Measurements from ENCODE around the gene RNF144B. TPM values are rescaled to one million over a fixed set of nuclear protein-coding genes. Genes with fewer than 3 reads are reported as not detected.

The RNF144B gene
- total RNA-seq, 1 donor from 2014 or later = 10.2 TPM

DNA sequence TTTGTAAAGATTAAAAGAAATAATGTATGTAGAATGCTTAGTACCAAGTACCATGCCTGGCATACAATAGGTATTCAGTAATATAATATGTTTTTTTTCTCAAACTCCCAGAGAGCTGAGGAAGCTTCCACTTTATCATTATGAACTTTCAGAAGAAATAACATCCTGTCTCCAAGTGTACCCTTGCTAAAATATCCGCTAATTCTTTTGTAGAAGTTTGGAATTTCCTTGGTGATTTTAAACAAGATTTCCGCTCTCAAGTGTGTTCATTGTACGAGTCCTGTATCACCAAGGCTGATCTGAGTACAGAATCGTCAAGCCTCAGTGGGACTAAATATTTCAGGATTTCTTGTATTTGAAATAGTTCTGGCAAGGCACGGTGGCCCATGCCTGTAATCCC lies 16.1 kb upstream of the RNF144B start:
- Mint-ChIP-seq H3K27me3 (ENCODE audit: low read depth) (no peaks in the 10 kb centered on the region), H3K4me3 (ENCODE audit: unreplicated experiment) (no peak overlapping the region), H3K9me3 (ENCODE audit: low read depth) (no peaks in the 10 kb centered on the region), H3K36me3 (ENCODE audit: low read depth) (no peaks in the 10 kb centered on the region), H3K27ac (ENCODE audit: unreplicated experiment) (no peak overlapping the region), H3K4me1 (ENCODE audit: low read depth) (no peaks in the 10 kb centered on the region)
- TF ChIP-seq, protein P1, sequence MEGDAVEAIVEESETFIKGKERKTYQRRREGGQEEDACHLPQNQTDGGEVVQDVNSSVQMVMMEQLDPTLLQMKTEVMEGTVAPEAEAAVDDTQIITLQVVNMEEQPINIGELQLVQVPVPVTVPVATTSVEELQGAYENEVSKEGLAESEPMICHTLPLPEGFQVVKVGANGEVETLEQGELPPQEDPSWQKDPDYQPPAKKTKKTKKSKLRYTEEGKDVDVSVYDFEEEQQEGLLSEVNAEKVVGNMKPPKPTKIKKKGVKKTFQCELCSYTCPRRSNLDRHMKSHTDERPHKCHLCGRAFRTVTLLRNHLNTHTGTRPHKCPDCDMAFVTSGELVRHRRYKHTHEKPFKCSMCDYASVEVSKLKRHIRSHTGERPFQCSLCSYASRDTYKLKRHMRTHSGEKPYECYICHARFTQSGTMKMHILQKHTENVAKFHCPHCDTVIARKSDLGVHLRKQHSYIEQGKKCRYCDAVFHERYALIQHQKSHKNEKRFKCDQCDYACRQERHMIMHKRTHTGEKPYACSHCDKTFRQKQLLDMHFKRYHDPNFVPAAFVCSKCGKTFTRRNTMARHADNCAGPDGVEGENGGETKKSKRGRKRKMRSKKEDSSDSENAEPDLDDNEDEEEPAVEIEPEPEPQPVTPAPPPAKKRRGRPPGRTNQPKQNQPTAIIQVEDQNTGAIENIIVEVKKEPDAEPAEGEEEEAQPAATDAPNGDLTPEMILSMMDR (IDR thresholded peaks at IDR 0.05) = no peak
- no peak for DNase-seq (ENCODE audit: low spot score)

DNA sequence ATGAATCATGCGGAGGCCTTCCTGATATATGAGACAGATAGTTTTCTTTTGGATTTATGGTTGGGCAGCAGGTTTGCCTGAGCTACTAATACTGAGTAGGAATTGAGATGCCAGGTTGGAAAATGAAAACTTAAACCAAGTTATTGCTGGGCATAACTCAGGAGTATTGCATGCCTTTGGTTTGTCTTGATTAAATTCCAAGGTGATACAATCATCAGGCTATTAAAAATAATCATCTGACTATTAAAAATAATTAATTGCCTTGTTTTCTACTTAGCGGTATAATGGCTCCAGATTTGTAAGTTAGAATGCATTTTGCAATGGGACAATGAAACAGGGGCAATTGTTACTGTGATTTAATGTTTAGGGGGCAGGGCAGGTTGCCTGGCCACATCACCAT lies 15.5 kb upstream of the RNF144B start:
- Mint-ChIP-seq H3K27ac (ENCODE audit: unreplicated experiment) (no peak overlapping the region), H3K4me1 (ENCODE audit: low read depth) (no peaks in the 10 kb centered on the region), H3K36me3 (ENCODE audit: low read depth) (no peaks in the 10 kb centered on the region), H3K27me3 (ENCODE audit: low read depth) (no peaks in the 10 kb centered on the region), H3K9me3 (ENCODE audit: low read depth) (no peaks in the 10 kb centered on the region), H3K4me3 (ENCODE audit: unreplicated experiment) (no peak overlapping the region)
- TF ChIP-seq, protein P1 (IDR thresholded peaks at IDR 0.05) = no peak
- no peak for DNase-seq (ENCODE audit: low spot score)

DNA sequence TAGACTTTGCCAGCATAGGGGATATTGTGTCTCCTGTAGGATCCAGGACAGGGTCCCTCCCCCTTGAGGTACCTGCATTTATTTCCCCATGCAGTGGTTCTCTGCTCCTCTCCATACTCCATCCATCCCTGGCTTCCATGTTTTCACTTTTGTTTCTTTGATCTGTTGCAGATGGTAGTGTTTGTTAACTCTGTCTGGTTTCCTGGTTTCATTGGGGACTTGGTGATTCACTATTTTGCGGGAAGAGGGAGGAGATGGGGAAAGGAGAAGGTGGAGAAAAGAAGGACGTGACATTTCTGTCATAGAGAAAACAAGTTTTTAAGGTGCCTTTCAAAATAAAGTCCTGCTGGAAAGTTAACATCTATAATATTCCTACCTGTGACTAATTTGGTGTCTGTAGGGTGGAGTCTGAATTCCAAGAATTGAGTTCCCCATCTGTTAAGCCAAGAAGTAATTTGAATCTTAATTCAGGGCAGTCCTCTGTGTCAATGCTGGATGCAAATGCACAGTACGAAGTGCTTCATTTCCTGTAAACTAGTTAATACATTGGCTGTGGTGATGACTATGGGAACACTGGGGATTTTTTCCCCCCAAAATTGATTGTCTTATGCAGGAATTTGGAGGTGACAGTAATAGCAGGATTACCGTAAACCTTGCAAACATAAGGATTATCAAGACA lies 6.9 kb upstream of the RNF144B start:
- no peaks in the 10 kb centered on the region for H3K4me1 Mint-ChIP-seq (ENCODE audit: low read depth)
- TF ChIP-seq, protein P1 (IDR thresholded peaks at IDR 0.05) = no peak
- H3K4me3 Mint-ChIP-seq (ENCODE audit: unreplicated experiment) = no peak overlapping the region
- no peak for DNase-seq (ENCODE audit: low spot score)
- no peak overlapping the region for H3K27ac Mint-ChIP-seq (ENCODE audit: unreplicated experiment)
- no peaks in the 10 kb centered on the region for H3K27me3 Mint-ChIP-seq (ENCODE audit: low read depth)
- no peaks in the 10 kb centered on the region for H3K9me3 Mint-ChIP-seq (ENCODE audit: low read depth)
- H3K36me3 Mint-ChIP-seq (ENCODE audit: low read depth) = no peaks in the 10 kb centered on the region

DNA sequence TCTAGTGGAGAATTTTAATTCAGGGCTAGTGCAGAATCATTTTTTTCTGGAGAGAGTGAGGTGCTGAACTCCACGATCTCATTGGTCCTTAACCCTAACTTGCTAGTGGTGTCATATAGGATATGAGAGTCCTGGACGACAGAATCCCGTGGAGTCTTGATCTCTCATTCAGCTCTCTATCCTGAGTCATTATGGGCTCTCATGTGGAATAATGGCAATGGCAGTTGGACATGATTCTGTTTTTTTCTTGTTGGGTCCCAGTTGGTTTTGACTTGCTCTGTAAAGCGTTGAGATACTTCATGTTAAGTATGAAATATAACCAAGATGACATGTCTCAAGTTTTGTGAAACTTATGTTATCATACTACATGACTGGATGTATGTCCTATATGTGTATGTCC lies 6.3 kb upstream of the RNF144B start:
- Mint-ChIP-seq H3K4me1 (ENCODE audit: low read depth) (no peaks in the 10 kb centered on the region), H3K4me3 (ENCODE audit: unreplicated experiment) (no peak overlapping the region), H3K36me3 (ENCODE audit: low read depth) (no peaks in the 10 kb centered on the region), H3K27ac (ENCODE audit: unreplicated experiment) (no peak overlapping the region), H3K27me3 (ENCODE audit: low read depth) (no peaks in the 10 kb centered on the region), H3K9me3 (ENCODE audit: low read depth) (no peaks in the 10 kb centered on the region)
- TF ChIP-seq, protein P1 (IDR thresholded peaks at IDR 0.05) = no peak
- DNase-seq (ENCODE audit: low spot score) = no peak

DNA sequence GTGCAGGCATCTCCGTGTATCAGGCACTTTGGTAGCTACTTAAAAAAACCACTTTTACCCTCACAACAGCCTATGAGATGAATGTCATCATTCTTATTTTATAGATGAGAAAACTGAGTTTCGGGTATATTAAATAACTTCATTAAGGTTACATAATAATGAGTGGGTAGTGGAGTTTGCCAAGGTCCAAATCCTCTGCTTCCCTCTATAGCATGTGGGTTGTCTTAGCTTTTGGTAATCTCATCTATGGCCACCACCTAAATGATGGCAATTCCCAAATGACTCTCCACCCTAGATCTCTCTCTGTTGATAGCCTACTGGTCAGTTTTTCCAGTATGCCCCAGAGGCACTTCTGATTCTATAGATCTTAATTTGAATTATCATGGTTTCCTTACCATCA lies 3.7 kb upstream of the RNF144B start:
- no peak for DNase-seq (ENCODE audit: low spot score)
- Mint-ChIP-seq H3K9me3 (ENCODE audit: low read depth) (no peaks in the 10 kb centered on the region), H3K27ac (ENCODE audit: unreplicated experiment) (no peak overlapping the region), H3K27me3 (ENCODE audit: low read depth) (no peaks in the 10 kb centered on the region), H3K4me3 (ENCODE audit: unreplicated experiment) (no peak overlapping the region), H3K36me3 (ENCODE audit: low read depth) (no peaks in the 10 kb centered on the region), H3K4me1 (ENCODE audit: low read depth) (peaks cover 18% of the 10 kb centered on the region)
- TF ChIP-seq, protein P1 (IDR thresholded peaks at IDR 0.05) = no peak

Measured in chondrocyte (in vitro differentiated cells).